ENCODE measurements around the gene ZNF574.

Gene ZNF574

DNA sequence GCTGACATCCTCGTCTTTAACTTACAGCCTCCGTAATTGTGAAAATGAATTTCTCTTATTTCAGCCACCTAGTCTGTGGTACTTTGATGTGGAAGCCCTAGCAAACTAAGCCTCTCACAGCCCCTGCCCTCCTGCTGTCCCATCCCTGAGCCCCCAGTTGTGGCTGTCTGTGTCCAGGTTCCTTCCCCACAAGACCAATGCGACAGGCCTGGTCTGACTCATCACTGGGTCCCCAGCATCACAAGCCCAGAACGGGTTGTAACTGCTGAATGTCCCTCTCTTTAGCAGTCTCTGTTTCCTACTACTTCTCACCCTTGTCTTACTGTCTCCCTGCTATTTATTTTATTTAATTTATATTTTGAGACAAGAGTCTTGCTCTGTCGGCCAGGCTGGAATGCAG, 50.6 kb downstream of the ZNF574 start:
- no peak for DNase-seq (ENCODE audit: low read depth in 2 of 2)

GRCh38 chr19:42129399-42130253, 53.7 kb downstream of the ZNF574 start:
- DNase-seq (ENCODE audit: low read depth in 2 of 2) = no peak

- no peak for DNase-seq (ENCODE audit: low read depth in 2 of 2)
Observed at GRCh38 chr19:42130254-42130573, 54.2 kb downstream of the ZNF574 start.
